Body of pancreas (tissue), 4 donors: ENCODE measurements around the gene CACNB3. TPM values are rescaled to one million over a fixed set of nuclear protein-coding genes. Genes with fewer than 3 reads are reported as not detected.

ENCODE experiments used
- ATAC-seq: fragments of 150-250 bp; one replicate; pipeline ENCODE4 v1.9.1; 2016
- DNase-seq, 4 donors: peaks; one replicate each; pipeline ENCODE4 v3.0.0-alpha.2; 2019
- H3K27ac ChIP-seq, 4 donors: fragments of 200-600 bp; sonication (generic); 1 replicate in 3 of 4; 2 replicates in 1 of 4; pipeline versions ENCODE4 v1.5.1 to v1.6.1; 2016 to 2019; ENCODE audit warnings: mild to moderate bottlenecking in 1 of 4, mixed read lengths in 1 of 4, moderate library complexity in 1 of 4
- H3K27me3 ChIP-seq, 2 donors: fragments of 200-600 bp; sonication (generic); one replicate each; pipeline ENCODE4 v1.6.0; 2016; ENCODE audit warnings: mild to moderate bottlenecking in 1 of 2
- H3K36me3 ChIP-seq, 2 donors: fragments of 200-600 bp; sonication (generic); replicated peaks in 1 of 2; 2 replicates each; pipeline ENCODE4 v1.5.1; 2016; ENCODE audit warnings: low read depth in 2 of 2; ENCODE audit not compliant: insufficient read depth in 1 of 2
- H3K4me1 ChIP-seq: fragments of 200-600 bp; sonication (generic); one replicate; pipeline ENCODE4 v1.6.0; 2016
- H3K4me3 ChIP-seq, 2 donors: fragments of 200-600 bp; sonication (generic); 1 replicate in 1 of 2; 2 replicates in 1 of 2; pipeline ENCODE4 v1.5.1; 2016 to 2019
- H3K9me3 ChIP-seq, 3 donors: fragments of 200-600 bp; sonication (generic); 1 replicate in 2 of 3; 2 replicates in 1 of 3; pipeline ENCODE4 v1.5.1; 2016
- CTCF ChIP-seq, 7 experiments: fragments of 450-650 bp in 4 of 7; fragments of 200-600 bp in 3 of 7; sonication (generic) in 3 of 7; IDR thresholded peaks; one replicate each; pipeline ENCODE4 v1.5.1; 2016 to 2019; ENCODE audit warnings: antibody characterized with exemption in 7 of 7
- POLR2A ChIP-seq, 3 donors: fragments of 450-650 bp; IDR thresholded peaks; one replicate each; pipeline ENCODE4 v1.6.1; 2016; ENCODE audit warnings: antibody characterized with exemption in 3 of 3, mild to moderate bottlenecking in 2 of 3
- WGBS, 2 donors: methylation state at CpG; one replicate each; pipeline ENCODE4 v1.1.5; 2017; 5-methylcytosine and 5-hydroxymethylcytosine counted together
- intact Hi-C: fragments of 100-400 bp; cut with DNase I; formaldehyde crosslinking; loops from one replicate; pipeline ENCODE4 v1.15.1; 2023
- total RNA-seq, 2 donors: library from RNA; depleted of rRNA; stranded (reverse); fragments of >200 nt; gene quantifications; one replicate each; pipeline ENCODE4 v1.1.0, GENCODE V29; 2016

Gene CACNB3
- total RNA-seq, 2 donors from 2014 or later, result 4.0 to 6.7 TPM

- WGBS, 2 donors, result 0 to 1% methylated on average over 8 to 21 of the region's 25 CpGs
- intact Hi-C loops, result no loop called here
- DNase-seq, result peak in 2 of 4 donors; percentile 32 to 40
- Histone ChIP-seq H3K27me3 (no peaks in the 10 kb centered on the region), H3K9me3 (no peaks in the 10 kb centered on the region), H3K4me3 (peak overlapping the region; percentile 37 to 66), H3K36me3 (no peaks in the 10 kb centered on the region), H3K4me1 (peaks cover 34% of the 10 kb centered on the region), H3K27ac (peak overlapping the region; percentile 44 to 99 (median 95))
- ATAC-seq, result peak; percentile 29
- TF ChIP-seq CTCF (IDR thresholded peaks at IDR 0.05) (no peak), POLR2A (IDR thresholded peaks at IDR 0.05) (peak in 2 of 3 donors; percentile 10 to 19)
Measured at GRCh38 chr12:48788524-48788853, 29.8 kb upstream of the CACNB3 start.

GRCh38 chr12:48788854-48789775, 29.2 kb upstream of the CACNB3 start, which contains the start of gene ADCY6:
Gene ADCY6 (minus strand): TSS chr12:48789089. CDS start chr12:48783434, 5,655 bp downstream.
- no peak for TF ChIP-seq CTCF (IDR thresholded peaks at IDR 0.05)
- peak in 2 of 3 donors; percentile 32 to 45 for TF ChIP-seq POLR2A (IDR thresholded peaks at IDR 0.05)
- intact Hi-C loops, result no loop called here
- no peaks in the 10 kb centered on the region for H3K27me3 ChIP-seq
- DNase-seq, result peak; percentile 88 to 90 (median 89)
- H3K4me3 ChIP-seq, result peak within 1 kb of the TSS; percentile 79 to 100
- no peaks in the 10 kb centered on the region for H3K36me3 ChIP-seq
- H3K27ac ChIP-seq, result peak within 1 kb of the TSS; percentile 80 to 99 (median 95)
- no peaks in the 10 kb centered on the region for H3K9me3 ChIP-seq
- 1 to 2% methylated on average over 19 to 53 of the region's 86 CpGs for WGBS, 2 donors
- peak; percentile 90 for ATAC-seq
- H3K4me1 ChIP-seq, result peaks cover 34% of the 10 kb centered on the region

GRCh38 chr12:48789858-48790326, 28.4 kb upstream of the CACNB3 start:
- H3K4me3 ChIP-seq, result peak overlapping the region in 1 of 2 donors; percentile 100
- WGBS, 2 donors, result 0 to 10% methylated on average over 4 of the region's 4 CpGs
- no peak for ATAC-seq
- intact Hi-C loops, result no loop called here
- DNase-seq, result no peak
- peaks cover 35% of the 10 kb centered on the region for H3K4me1 ChIP-seq
- peak overlapping the region; percentile 80 to 99 (median 95) for H3K27ac ChIP-seq
- no peaks in the 10 kb centered on the region for H3K27me3 ChIP-seq
- H3K36me3 ChIP-seq, result no peaks in the 10 kb centered on the region
- no peaks in the 10 kb centered on the region for H3K9me3 ChIP-seq
- TF ChIP-seq CTCF (IDR thresholded peaks at IDR 0.05) (no peak), POLR2A (IDR thresholded peaks at IDR 0.05) (no peak)

GRCh38 chr12:48793696-48794095, 24.6 kb upstream of the CACNB3 start:
- H3K36me3 ChIP-seq, result no peaks in the 10 kb centered on the region
- ATAC-seq (no peak), DNase-seq (no peak)
- H3K27ac ChIP-seq, result no peak overlapping the region
- H3K9me3 ChIP-seq, result no peaks in the 10 kb centered on the region
- no peak for TF ChIP-seq POLR2A (IDR thresholded peaks at IDR 0.05)
- no peak for TF ChIP-seq CTCF (IDR thresholded peaks at IDR 0.05)
- H3K27me3 ChIP-seq, result no peaks in the 10 kb centered on the region
- WGBS, 2 donors, result 92 to 94% methylated on average over 3 of the region's 3 CpGs
- H3K4me1 ChIP-seq, result peaks cover 24% of the 10 kb centered on the region
- intact Hi-C loops, result no loop called here
- no peak overlapping the region for H3K4me3 ChIP-seq
